ENCODE results near the gene NFATC4. TPM values are rescaled to one million over a fixed set of nuclear protein-coding genes. Genes with fewer than 3 reads are reported as not detected.

The NFATC4 gene
- total and polyA plus RNA-seq, 8 donors, result 3.3 to 97.9 (median 12.7) TPM

DNA sequence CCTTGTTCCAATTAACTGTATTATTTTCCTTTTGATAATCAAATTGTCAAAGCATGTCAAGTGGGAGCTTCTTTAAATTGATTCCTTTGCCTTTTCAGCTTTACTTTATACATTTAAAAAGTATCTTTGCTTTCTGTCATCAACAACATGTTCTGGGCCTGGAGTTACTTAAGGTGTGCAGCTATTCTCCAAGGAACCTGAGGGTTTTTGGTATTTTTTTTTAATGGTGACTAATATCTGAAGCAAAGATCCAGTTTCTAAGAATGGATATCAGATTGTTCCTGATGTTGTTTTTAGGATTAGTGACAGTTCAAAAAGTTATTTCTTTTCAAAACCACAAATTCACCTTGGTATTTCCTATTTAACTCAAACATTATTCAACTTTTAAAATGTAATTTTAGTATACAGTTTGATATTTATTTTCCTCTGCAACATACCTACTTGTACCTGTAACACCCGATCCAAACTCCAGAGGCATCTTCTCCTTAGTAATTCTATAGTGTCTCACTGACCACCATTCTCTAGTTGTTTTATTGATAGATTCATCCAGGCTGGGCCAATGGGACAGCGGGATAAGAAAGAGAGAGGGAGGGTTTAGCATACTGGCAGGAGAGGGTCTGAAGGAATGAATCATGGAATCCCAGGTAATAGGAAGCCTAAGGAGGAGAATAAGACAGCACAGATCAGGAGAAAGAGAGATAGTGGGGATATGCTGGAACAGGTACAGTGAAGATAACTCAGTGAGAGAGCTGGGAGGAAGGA is 58.3 kb downstream of the NFATC4 start:
- Histone ChIP-seq H3K4me3 (no peak overlapping the region), H3K36me3 (no peaks in the 10 kb centered on the region), H3K9me3 (no peaks in the 10 kb centered on the region), H3K4me1 (peaks cover 11 to 40% (median 38%) of the 10 kb centered on the region in 3 donors), H3K27ac (peak overlapping the region in 3 of 4 donors; percentile 59 to 71 (median 61)), H3K27me3 (no peaks in the 10 kb centered on the region)
- DNase-seq (no peak), ATAC-seq (no peak), FAIRE-seq (no peak)
- 40 to 49% methylated on average over 2 of the region's 2 CpGs for WGBS, 2 donors
- TF ChIP-seq, protein P1, sequence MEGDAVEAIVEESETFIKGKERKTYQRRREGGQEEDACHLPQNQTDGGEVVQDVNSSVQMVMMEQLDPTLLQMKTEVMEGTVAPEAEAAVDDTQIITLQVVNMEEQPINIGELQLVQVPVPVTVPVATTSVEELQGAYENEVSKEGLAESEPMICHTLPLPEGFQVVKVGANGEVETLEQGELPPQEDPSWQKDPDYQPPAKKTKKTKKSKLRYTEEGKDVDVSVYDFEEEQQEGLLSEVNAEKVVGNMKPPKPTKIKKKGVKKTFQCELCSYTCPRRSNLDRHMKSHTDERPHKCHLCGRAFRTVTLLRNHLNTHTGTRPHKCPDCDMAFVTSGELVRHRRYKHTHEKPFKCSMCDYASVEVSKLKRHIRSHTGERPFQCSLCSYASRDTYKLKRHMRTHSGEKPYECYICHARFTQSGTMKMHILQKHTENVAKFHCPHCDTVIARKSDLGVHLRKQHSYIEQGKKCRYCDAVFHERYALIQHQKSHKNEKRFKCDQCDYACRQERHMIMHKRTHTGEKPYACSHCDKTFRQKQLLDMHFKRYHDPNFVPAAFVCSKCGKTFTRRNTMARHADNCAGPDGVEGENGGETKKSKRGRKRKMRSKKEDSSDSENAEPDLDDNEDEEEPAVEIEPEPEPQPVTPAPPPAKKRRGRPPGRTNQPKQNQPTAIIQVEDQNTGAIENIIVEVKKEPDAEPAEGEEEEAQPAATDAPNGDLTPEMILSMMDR (IDR thresholded peaks at IDR 0.05), result no peak
- intact Hi-C loops (cut with DNase I), result no loop called here

DNA sequence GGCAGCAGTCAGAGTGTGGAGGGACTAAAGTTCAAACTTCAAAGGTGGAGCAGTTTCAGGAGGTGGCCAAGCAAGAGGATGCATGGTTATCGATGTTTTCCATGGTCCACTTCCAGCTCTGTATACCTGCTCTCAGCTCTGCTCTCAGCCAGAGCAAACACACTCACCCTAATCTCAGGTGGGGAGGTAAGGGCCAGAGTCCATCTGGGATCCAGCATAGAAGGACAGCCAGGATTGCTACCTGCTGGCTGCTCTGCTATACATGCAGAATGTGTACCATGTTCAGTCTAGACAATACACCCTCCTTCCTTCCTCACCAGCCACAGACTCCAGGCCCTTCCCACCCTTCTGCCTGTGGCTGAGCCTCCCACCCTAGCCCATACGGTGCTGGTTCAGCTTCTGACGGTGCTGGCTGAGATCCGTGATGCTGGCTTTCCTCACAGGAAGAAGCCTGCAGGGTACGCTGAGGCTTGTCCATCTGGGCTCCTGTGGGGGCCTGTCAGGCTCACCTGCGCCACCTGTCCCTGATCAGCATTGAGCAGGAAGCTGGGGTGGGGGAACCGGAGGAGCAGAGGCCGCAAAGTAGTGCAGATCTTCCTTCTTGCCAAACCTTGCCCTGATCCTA is 59.0 kb downstream of the NFATC4 start:
- Histone ChIP-seq H3K36me3 (no peaks in the 10 kb centered on the region), H3K4me1 (peaks cover 11 to 43% (median 43%) of the 10 kb centered on the region in 3 donors), H3K27ac (peak overlapping the region in 3 of 4 donors; percentile 59 to 71 (median 61)), H3K9me3 (no peaks in the 10 kb centered on the region), H3K4me3 (no peak overlapping the region), H3K27me3 (no peaks in the 10 kb centered on the region)
- FAIRE-seq, result no peak
- TF ChIP-seq, protein P1 (IDR thresholded peaks at IDR 0.05), result no peak
- 28 to 36% methylated on average over 8 of the region's 8 CpGs for WGBS, 2 donors
- intact Hi-C loops (cut with DNase I), result no loop called here
- peak; percentile 50 to 65 (median 58) for ATAC-seq
- peak in 5 of 6 donors; percentile 44 to 76 (median 63) for DNase-seq

DNA sequence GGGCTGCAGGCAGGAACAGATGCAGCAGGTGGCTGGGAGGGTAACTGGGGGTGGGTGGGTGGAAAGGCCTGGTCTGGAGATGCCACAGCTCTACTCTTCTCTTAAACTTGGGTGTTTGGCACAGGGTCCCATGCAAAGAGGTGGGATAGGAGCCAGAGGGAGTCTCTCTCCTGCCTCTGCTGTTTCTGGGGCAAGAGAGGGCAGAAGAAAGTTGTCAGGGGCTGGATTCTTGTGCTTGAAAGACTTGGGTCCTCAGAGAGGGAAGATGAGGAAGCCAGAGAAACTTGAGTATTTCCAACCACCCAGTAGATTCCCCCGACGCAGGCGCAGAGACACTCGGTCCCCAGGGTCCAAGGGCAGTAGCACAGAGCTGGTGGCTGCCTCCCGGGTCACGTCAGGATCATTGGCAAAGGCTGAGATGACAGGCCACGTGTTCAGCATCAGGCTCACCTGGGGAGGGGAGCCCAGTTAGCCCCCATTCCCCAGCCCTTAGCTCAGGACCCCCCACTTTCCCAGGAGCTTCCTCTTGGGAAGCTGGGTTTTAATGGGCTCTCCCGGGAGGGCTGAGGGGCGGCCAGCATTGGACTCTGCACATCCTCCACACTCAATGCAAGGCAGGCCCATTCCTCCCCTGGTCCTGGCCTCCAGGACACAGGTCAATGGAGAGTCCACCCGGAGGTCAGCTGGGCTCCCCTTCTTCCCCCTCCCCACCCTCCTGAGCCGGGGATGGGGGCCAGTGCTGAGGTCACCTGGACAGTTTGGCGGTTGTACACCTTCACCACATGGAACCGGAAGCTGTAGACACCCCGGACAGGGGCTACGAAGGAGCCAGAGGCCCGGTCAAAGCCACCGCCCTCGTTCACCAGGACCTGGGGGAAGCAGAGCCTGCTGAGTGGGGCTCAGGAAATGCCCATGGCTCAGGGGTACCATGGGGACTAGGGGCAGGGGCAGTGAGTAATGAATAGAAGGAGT is 59.8 kb downstream of the NFATC4 start:
- Histone ChIP-seq H3K27ac (peak overlapping the region in 3 of 4 donors; percentile 59 to 71 (median 61)), H3K27me3 (no peaks in the 10 kb centered on the region), H3K9me3 (no peaks in the 10 kb centered on the region), H3K4me3 (no peak overlapping the region), H3K36me3 (no peaks in the 10 kb centered on the region), H3K4me1 (peaks cover 11 to 50% (median 48%) of the 10 kb centered on the region in 3 donors)
- DNase-seq, result peak in 3 of 6 donors; percentile 6 to 67 (median 38)
- TF ChIP-seq, protein P1 (IDR thresholded peaks at IDR 0.05), result no peak
- WGBS, 2 donors, result 67 to 69% methylated on average over 18 of the region's 18 CpGs
- ATAC-seq, result no peak
- FAIRE-seq, result no peak
- intact Hi-C loops (cut with DNase I), result no loop called here

GRCh38 chr14:24428628-24429394 is 60.8 kb downstream of the NFATC4 start:
- Histone ChIP-seq H3K27me3 (no peaks in the 10 kb centered on the region), H3K9me3 (no peaks in the 10 kb centered on the region), H3K4me1 (peaks cover 11 to 53% (median 50%) of the 10 kb centered on the region in 3 donors), H3K27ac (peak overlapping the region; percentile 88 to 96 (median 94)), H3K36me3 (peaks cover 0 to 4% (median 3%) of the 10 kb centered on the region in 3 donors), H3K4me3 (peak overlapping the region in 2 of 4 donors; percentile 74 to 78)
- TF ChIP-seq, protein P1 (IDR thresholded peaks at IDR 0.05), result no peak
- WGBS, 2 donors, result 86 to 88% methylated on average over 15 to 18 of the region's 18 CpGs
- DNase-seq (peak in 2 of 6 donors; percentile 8 to 74), ATAC-seq (no peak), FAIRE-seq (no peak)
- intact Hi-C loops (cut with DNase I), result no loop called here

Measured in pancreas (tissue), 10 donors.